Activated gamma-delta T cell (primary cell): ENCODE measurements around the gene SH3PXD2A.
"Not testable (repeated sequence)": the region's sequence is repeated elsewhere in the genome, so short reads cannot be mapped to it uniquely, and the experiment has no call there.

ENCODE experiments used
- DNase-seq: peaks from one replicate; lab custom pipeline; 2025; lab: John Stamatoyannopoulos, UW

The SH3PXD2A gene

DNA sequence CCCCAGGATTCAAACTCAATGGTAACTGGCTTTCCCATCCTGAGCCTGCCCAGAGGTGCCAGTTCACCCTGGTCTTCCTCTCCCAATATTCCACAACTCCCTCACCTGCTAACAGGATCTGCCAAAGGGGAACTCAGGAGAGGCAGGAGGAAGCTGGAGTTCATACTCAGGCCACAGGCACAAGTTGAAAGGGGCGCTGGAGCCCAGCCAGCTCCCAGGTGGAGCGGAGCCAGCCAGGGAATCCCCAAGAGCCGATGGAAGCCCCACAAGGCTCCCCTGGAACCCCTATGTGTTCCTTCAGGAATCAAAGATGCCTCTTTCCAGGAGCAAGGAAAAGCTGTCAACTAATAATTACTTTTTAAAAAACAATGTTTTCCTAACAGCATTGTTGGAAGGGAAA, 63.5 kb downstream of the SH3PXD2A start:
- DNase-seq: no peak

DNA sequence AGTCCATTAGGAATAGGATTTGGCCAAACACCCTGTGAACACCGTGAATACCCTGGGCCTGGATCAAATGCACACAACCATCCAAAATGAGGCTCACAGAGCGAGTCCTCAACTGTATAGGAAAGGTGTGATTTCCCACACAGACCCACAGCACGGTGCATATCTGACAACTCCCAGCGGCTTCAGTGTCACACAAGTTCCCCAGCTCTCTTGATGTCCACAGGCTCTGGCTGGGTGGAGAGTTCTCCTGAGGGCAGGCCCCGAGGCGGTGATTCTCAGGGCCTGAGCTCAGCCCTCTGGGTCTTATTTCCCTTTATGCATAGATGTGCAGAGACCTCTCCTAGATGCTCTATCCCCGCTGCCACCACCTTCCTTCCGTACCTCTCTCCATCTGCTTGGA, 64.1 kb downstream of the SH3PXD2A start:
- DNase-seq: no peak

DNA sequence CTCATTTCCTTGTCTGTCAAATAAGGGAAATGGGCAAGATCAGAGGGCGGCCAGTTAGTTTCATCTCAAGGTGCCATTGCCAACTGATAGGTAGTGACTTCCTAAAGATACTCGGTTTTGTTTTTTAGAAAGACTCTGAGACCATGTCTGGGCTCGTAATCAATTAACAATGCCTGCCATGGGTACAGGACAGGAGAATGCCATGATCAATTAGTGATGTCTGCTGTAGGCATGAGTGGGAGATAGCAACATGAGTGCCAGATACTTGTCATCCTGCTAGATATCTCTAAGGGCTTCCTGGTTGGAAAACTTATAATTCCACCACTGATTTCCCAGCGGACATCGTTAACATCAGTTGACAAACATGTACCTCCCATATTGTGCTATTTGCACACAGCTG, 64.8 kb downstream of the SH3PXD2A start:
- no peak for DNase-seq

DNA sequence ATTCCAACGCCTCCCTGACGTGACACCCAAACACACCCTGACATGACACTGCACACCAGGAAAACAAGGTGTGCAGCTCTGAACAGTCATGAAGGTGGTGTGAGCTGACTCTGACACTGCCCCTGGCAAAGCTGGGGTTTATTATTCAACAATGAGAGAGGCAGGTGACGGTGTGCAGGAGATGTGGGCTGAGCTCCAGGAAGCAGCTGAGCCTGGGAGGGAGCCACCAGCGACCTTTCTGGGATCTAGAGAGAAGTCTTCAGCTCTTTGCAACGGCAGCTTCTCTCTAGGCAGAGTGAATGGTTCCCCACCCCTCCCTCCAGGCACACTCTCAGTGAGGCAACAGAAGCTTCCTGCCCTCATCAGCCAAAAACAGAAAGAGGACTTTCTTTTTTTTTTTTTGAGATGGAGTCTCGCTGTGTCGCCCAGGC, 65.6 kb downstream of the SH3PXD2A start:
- no peak for DNase-seq

DNA sequence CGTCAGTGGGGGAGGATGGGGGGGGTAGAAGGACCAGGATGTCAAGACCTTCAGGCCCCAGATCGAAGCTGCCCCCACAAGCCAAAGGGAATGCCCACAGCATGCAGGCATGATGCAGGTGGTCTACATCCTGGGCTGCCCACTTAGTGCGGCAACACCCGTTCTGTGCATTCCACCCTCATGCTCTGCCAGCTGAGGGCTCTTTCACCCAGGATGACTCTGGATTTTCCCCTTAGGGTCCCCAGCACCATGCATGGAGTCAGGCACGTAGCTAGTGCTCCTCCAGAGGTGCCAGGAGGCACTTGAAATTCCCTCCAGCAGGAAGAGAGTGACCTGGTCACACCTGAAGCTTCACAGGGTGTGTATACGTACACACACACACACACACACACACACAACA, 66.2 kb downstream of the SH3PXD2A start:
- DNase-seq: no peak

DNA sequence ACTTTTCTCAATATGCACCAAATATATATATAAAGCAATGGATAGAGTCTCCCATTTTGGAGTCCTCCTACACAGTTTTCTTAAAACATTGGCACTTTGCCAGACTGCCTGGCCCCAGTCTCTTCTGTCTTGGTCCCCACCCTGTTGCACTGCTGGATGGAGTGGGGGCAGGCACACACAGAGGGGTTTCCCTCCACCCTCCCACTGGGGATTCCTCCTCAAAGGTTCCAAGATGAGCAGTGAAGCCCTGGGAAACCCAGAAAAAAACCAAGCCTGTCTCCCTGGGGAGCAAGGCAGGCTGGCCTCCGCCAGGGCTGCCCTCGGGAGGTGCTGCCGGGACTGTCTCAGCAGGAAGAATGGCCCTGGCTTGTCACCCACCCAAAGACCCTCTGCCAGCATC, 68.0 kb downstream of the SH3PXD2A start:
- no peak for DNase-seq

DNA sequence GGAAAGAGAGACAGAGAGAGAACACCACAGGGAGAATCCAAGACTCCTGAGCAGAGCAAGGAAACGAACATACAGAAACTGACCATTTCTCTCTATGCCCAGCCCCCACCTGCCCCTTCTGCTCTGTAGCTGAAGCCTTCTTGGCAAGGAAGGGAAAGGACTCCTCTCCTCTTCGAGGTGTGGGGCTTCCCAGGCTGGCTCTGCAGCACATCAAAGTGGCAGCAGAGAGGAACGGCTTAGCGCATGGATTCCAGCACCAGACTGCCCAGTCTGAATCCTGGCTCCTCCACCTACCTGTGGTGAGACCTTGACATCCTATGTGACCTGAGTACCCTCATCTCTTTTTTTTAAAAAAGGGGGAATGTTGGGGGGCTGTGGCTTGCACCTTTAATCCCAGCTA, 69.4 kb downstream of the SH3PXD2A start:
- no peak for DNase-seq

DNA sequence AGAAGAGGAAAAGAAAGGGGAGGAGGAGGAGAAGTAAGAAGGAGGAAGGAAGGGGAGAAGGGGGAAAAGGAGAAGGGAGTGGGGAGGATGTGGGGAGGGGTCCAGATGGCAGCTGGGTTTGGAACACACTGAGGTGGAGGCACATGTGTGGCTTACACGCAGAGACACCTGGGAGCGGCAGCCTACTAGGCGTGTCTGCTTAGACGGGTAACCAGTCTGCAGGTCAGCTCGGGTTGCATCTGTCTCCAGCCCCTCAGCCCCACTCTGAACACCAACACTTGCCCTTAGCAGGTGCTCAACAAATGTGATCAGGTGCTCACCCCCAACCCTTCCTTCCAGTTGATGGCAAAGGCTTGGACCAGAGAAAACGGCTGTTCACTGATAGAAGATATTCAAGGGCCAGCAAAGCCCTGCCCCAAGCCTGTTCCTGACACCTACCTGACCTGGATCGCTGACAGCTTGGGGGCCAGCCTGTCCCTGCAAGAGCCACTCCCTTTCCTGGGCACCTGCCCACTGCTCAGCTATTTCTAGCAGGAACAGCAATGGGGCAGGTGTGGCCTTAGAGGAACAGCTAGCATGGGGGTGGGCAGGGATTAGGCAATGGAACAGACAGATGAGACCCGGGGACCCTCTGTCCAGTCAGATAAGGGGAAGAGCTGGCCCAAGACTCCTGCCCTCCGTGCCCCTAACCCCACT, 70.5 kb downstream of the SH3PXD2A start:
- no peak for DNase-seq

DNA sequence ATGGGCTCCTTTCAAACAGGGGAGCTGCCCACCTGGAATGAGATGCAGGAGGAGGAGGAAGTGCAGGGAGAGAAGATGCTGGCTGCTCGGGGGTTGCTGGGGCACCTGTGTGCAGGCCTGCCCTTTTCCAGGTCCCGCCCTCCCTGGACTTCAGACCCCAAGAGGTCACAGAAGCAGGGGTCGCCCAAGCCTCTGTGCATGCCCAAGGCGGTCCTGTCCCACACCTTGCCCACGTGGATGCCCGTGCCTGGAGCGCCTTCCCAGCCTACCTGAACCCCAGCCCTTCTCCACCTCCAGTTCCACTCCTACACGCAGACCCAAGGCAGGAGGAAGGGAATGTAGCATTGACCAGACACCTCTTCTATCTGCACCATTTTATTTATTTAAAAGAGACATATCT, 71.3 kb downstream of the SH3PXD2A start:
- no peak for DNase-seq

DNA sequence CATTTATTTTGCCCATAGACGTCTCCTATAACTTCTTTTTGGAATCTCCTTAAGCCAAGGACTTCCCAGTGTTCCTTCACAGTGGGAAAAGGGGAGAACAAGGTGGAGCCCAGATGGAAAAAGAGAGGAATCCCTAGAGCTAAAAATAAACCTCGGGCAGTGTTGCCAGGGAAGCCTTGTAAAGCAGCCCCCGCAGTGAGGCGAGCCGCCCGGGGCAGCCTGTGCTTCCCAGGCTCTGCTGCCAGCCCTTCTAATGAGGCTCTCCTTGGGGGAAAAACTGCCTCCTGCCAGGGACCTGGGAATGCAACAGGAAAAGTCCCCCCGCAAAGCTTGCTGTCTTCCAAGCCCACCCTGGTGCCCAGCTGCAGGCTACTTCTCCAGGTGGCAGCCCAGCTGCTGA, 71.7 kb downstream of the SH3PXD2A start:
- no peak for DNase-seq

DNA sequence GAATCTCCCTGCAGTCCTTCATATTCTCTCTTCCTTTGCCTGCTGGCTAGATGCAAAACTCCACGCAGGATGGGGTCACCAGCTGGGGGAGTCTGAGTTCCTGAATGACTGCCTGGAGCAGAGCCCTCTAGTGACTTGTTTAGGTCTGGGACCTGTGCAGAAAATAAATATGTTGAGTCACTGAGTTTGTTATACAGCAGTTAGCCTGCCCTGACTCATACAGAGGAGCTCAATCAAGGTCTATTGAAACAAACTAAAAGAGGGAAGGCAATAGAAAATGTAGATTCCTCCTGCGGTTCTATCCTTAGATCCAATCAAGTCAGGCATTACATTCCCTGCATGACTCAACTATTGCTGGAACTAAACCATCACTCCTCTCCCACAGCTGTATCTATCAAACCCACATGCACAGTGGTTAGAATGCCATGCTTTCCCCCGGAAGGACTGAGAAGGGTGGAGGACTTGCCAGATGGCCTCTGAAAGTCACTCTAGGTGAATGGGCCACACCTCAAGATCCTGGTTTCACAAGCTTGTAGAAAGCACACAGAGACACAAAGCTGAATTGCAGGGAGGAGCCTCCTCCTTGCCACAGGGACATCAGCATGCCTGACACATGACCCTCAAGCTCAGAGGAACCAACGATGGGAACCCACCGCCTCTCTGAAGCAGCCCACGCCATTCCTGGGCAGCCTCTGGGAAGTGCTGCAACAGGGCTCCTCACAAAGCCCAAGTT, 73.9 kb downstream of the SH3PXD2A start:
- DNase-seq: no peak

DNA sequence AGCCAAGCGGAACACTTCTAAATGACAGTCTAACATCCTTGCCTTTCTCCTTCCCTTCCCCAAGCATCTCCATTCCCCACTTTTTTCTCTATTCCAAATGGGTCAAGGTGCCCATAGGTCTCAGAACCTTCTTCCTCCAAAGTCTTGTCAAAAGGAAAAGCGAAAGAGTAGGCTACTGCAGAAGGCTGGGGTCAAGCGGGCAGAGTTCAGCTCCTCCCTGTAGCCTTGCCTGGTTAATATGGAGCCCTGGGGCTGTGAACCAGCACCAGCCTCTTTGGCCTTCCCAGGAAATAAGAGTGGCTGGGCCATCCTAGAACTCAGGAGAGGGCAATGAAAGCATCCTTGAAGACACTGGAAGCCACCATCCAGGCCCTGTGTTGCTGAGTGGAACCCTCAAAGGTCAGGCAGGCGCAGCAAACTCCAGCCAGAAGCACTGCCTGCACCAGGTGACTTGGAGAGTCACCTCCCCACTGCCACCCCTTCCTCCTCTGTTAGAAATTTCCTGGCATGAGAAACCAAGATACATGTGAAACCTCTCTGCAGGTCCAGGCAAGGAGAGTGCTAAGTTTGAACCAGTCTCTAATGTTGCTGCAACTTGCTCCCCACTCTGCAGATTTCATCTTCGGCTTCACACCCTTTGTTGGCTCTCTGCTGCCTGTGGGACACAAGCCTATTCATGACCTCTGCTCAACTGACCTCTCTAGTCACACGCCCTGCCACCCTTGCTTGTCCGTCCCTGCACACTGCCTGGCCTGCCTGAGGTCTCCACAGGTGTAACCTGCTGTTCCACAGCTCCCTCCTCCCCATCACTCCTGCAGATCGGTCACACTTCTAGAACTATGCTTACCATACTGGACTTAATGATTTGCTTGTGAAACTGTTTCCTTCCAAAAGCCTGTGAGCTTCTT, 74.9 kb downstream of the SH3PXD2A start:
- DNase-seq: no peak

DNA sequence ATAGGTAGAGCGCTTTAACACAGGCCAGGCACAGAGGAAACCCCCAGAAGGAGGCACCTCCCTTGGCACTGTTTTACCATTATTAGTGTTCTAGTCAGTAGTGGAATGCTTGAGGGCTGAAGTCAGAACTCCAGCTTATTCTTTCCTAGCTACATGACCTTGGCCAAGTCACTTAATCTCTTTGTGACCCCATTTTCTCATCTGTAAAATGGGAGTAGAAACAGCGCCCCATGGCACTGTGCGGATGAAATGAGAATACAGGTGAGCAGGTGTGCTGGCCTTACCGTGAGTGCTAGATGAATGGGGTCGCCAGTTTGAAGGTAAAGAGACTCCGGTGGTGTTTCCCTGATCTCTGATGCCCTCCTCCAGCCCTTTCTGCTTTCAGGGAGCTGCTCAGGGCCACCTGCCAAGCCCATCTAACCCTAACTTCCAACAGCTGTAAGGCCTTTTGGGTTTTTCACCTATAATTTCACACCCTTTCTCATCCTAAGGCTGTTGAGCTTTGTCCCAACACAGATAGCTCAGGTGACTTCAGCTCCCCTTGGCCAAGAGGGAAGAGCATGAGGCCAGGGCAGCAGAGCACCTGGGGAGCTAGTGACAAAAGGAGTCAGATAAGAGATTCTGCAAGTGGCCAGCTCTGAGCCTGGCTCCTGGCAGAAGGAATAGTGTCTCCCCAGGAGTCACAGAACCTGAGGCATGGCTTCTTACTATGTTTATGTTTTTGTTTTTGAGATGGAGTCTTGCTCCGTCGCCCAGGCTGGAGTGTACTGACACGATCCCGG, 76.8 kb downstream of the SH3PXD2A start:
- DNase-seq: no peak

DNA sequence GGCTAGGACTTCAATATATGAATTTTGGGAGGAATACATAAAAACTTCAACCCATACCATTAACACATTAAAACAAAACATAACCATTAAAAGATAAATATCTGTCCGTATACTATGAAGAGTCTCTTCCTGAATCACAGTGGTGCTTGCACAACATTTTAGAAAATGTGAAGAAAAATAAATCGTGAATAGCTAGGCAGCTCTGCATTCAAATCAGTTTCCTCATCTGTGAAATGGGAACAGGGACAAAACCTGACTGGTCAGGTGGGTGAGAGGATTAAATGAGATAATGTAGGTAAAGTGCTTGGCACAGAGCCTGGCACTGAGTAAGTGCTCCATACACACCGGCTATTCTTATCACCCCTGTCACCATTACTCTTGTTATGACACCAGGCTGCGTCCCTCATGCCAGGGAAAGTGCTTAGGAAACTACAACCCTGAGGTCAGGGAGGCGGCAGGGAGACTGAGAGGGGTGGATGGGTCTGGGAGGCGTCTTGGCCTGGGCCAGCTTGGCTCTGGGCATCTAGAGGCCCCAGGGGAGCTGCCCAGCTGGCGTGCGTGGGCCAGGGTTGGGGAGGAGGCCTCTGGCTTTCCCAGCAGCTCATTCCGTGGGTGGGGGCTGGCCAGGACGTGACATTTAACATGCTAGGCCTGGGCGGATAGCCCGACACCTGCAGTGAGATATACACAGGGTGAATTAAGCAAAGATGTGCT, 78.3 kb downstream of the SH3PXD2A start:
- no peak for DNase-seq

DNA sequence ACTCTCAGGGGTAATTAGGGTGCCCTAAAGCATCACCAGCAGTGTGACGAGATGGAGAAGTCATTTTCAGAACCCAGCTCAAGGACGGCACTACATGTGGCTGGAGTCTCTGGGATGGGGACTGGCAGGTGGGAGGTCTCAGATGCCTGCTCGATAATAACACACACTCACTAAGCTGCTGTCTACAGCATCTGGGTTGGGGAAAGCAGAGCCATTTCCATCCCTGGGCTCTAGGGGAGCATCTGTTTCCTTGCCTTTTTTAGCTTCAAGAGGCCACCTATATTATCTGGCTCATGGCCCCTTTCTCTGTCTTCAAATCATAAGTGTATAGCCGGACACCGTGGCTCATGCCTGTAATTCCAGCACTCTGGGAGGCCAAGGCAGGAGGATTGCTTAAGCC, 79.6 kb downstream of the SH3PXD2A start:
- no peak for DNase-seq

DNA sequence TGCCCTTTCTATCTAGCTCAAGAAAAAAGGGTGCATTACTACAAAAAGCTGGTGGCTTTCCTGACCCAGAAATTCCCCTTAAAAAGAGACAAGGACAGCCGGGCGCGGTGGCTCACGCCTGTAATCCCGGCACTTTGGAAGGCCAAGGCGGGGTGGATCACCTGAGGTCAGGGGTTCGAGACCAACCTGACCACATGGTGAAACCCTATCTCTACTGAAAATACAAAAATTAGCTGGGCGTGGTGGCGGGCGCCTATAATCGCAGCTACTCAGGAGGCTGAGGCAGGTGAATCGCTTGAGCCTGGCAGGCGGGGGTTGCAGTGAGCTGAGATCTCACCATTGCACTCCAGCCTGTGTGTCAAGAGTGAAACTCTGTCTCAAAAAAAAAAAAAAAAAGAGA, 82.5 kb downstream of the SH3PXD2A start:
- not testable (repeated sequence) for DNase-seq

DNA sequence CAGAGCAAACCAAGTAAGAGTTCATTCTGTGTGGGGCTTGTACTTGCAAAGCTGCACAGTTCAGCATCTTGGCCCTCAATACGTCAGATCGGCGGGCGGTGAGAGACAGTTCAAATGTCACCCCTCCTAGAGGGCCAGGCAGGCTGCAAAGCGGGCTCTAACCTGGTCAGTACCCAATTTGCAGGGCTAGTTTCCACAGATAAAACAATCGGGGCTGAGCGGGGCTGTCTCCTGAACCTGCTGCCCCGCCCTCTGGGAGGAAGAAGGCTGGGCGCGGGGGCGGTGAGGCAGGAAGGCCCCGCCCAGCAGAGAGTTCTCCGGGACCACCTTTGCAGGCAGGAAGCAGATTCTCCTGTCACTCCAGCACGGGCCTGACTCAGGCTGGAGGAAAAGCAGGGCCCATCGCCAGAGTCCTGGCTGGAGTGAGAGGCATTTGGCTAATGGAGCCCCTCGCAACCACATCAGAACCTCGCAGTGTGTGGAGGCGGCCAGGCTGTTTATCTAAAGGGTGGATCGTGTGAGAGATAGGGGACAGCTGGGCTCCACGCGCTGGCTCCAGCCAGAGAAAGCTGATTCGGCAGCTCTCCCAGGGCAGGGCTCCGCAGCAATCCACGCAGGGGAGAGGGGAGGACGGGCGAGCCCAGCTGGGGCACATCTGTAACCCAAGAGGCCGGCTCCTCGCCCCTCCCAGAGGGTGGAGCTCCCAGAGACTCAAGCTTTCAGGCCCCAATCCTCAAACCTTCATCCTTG, 83.1 kb downstream of the SH3PXD2A start:
- DNase-seq: no peak

DNA sequence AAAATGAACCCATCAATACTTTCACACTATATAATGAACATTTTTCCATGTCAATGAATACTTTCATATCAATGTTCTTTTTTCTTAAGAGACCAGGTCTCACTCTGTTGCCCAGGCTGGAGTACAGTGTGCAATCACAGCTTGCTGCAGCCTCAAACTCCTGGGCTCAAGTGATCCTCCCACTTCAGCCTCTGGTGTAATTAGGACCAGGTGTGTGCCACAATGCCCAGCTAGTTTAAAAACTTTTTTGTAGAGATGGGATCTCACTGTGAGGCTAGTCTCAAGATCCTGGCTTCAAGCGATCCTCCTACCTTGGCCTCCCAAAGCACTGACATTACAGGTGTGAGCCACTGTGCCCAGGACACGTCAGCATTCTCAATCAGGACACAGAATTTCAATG, 85.2 kb downstream of the SH3PXD2A start:
- DNase-seq: no peak

DNA sequence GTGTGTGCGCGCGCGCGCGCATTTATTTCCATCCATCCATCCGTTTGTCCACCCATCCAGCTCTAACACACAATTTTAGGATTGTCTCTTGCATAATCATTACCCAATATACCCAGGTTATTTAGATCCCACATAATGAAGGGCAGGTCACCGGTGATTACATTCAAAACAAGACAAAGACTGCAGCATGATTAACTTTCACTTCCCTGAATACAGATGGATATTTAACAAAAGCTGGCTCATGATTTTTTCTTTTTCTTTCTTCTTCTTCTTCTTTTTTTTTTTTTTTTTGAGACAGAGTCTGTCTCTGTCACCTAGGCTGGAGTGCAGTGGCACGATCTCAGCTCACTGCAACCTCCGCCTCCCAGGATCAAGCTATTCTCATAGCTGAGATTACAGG, 86.2 kb downstream of the SH3PXD2A start:
- no peak for DNase-seq

DNA sequence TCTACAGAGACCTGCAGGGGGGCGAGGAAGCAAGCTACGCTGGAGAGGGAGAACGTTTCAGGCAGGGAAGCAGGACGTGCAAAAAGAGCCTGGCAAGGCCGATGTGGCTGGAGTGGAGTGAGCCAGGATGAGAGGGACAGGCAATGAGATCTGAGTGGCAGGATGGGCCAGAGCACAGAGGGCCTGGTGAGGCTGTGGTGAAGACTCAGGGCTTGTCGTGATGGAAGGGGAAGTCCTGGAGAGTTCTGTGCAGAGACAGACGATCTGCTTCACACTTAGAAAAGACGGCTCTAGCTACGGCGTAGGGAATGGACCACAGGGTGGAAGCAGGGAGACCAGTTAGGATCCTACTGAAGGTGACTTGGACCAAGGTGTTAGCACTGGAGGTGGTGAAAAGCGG, 87.0 kb downstream of the SH3PXD2A start:
- no peak for DNase-seq

DNA sequence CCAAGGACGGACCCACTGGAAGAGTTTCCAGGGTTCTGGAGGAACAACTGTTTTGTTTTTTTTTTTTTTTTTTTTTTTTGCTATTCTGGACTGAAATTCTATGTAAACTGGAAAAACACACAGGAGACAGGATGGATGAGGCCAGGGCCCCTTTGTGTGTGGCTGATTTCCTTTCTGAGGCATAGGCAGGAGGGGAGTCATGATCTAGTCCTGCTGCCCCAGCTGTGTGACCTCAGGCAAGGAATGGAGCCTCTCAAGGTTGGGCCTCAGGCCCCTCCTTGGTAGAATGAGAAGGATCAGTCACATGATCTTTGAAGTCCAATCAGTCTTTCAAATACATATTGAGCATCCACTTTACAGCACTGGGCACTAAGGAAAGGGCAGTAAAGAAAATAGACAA, 87.6 kb downstream of the SH3PXD2A start:
- DNase-seq: no peak
